Lower leg skin (tissue), 3 donors: Measurements from ENCODE around the gene ACADVL.

ENCODE experiments used
- POLR2A ChIP-seq, 2 donors: fragments of 450-650 bp; IDR thresholded peaks; one replicate each; pipeline ENCODE4 v1.6.1; 2016 to 2017; ENCODE audit warnings: antibody characterized with exemption in 2 of 2, mild to moderate bottlenecking in 1 of 2, moderate library complexity in 1 of 2
- TF ChIP-seq, protein P1 (sequence below), 3 donors: fragments of 450-650 bp; IDR thresholded peaks; one replicate each; pipeline ENCODE4 v1.5.1; 2016; ENCODE audit warnings: antibody characterized with exemption in 3 of 3, mild to moderate bottlenecking in 3 of 3, moderate library complexity in 2 of 3

DNA sequence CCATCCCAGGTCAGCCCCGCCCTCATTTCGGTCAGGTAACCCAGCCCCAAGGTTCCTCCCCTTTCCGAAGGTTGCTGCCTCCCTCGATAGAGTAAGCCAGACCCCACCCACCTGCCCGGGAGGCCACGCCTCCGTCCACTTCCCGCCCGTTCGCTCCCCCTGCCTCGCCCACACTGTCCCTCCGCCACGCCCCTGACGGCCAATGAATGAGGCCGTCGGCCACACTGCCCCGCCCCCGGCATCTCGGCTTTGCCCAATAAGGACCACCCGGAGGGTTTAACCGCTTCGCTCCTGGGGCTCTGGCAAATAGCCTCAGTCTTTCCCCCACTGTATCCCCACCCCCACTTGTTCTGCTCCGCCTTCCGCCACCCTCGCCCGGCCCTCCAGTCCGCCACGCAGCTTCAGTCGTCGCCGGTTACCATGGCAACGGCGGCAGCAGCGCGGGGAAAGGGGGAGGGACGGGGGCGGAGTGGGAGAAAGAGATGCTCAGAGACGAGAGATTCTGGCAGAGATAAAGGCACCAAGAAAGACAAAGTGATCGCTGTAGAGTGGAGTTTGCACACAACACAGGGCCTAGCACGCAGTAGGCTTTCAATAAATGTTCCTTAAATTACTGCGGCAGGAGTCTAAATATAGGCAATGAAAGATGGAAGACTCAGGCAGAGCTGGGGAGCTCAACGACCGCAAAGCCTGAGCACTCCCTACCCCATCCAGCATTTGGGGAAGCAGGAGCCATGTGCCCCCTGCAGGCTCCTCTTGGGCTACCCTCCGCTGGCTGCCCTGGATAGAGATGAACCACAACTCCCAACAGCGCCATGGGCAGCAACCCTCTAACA lies 5.2 kb upstream of the ACADVL start:
- TF ChIP-seq, protein P1, sequence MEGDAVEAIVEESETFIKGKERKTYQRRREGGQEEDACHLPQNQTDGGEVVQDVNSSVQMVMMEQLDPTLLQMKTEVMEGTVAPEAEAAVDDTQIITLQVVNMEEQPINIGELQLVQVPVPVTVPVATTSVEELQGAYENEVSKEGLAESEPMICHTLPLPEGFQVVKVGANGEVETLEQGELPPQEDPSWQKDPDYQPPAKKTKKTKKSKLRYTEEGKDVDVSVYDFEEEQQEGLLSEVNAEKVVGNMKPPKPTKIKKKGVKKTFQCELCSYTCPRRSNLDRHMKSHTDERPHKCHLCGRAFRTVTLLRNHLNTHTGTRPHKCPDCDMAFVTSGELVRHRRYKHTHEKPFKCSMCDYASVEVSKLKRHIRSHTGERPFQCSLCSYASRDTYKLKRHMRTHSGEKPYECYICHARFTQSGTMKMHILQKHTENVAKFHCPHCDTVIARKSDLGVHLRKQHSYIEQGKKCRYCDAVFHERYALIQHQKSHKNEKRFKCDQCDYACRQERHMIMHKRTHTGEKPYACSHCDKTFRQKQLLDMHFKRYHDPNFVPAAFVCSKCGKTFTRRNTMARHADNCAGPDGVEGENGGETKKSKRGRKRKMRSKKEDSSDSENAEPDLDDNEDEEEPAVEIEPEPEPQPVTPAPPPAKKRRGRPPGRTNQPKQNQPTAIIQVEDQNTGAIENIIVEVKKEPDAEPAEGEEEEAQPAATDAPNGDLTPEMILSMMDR (IDR thresholded peaks at IDR 0.05) = no peak
- TF ChIP-seq POLR2A (IDR thresholded peaks at IDR 0.05) = no peak
